Erythroblast (primary cell): Measurements from ENCODE around the gene SGCD.

Experiments used
- GATA1 ChIP-seq: IDR thresholded peaks from 2 replicates; pipeline ENCODE4 v1.6.1; 2011; ENCODE audit warnings: low read depth, mild to moderate bottlenecking, control low read depth, low read length, moderate library complexity
- POLR2A ChIP-seq: IDR thresholded peaks from 2 replicates; pipeline ENCODE4 v1.6.1; 2011; ENCODE audit warnings: mild to moderate bottlenecking, low read length

- TF ChIP-seq POLR2A (no peak), GATA1 (no peak)
Measured at GRCh38 chr5:156375895-156376495, 49.0 kb downstream of the SGCD start.
